GM12875 (cell line): ENCODE data around the gene EXOC6B.

ENCODE experiments used
- H3K4me3 ChIP-seq: one replicate; pipeline ENCODE4 v1.5.1; 2011; ENCODE audit warnings: low read depth, low read length, control low read depth
- TF ChIP-seq, protein P1 (sequence below): IDR thresholded peaks from 2 replicates; pipeline ENCODE4 v1.5.1; 2011; ENCODE audit warnings: low read depth, mild to moderate bottlenecking, control low read depth, inconsistent platforms, low read length, moderate library complexity, borderline replicate concordance; ENCODE audit not compliant: insufficient read depth

The EXOC6B gene

DNA sequence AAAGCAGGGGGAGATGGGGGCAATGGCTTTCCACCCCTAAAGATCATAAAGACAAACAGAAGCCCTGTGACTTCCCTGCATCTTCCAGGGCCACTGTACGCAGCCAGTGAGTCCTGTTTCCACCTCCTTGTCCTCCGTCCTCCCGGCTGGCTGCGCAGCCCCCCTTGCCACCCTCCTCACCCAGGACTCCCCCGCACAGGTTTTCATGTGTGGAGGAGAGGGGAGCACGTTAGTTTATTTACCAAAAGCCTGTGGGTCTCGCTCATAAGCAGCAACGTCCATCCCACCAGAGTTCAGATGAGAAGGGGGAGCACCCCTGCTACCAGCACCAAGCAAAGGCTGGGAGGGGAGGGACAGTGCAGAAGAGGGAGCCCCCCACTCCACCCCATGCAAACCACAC lies 689.9 kb downstream of the EXOC6B start:
- TF ChIP-seq, protein P1, sequence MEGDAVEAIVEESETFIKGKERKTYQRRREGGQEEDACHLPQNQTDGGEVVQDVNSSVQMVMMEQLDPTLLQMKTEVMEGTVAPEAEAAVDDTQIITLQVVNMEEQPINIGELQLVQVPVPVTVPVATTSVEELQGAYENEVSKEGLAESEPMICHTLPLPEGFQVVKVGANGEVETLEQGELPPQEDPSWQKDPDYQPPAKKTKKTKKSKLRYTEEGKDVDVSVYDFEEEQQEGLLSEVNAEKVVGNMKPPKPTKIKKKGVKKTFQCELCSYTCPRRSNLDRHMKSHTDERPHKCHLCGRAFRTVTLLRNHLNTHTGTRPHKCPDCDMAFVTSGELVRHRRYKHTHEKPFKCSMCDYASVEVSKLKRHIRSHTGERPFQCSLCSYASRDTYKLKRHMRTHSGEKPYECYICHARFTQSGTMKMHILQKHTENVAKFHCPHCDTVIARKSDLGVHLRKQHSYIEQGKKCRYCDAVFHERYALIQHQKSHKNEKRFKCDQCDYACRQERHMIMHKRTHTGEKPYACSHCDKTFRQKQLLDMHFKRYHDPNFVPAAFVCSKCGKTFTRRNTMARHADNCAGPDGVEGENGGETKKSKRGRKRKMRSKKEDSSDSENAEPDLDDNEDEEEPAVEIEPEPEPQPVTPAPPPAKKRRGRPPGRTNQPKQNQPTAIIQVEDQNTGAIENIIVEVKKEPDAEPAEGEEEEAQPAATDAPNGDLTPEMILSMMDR = no peak
- H3K4me3 ChIP-seq = no peak overlapping the region

DNA sequence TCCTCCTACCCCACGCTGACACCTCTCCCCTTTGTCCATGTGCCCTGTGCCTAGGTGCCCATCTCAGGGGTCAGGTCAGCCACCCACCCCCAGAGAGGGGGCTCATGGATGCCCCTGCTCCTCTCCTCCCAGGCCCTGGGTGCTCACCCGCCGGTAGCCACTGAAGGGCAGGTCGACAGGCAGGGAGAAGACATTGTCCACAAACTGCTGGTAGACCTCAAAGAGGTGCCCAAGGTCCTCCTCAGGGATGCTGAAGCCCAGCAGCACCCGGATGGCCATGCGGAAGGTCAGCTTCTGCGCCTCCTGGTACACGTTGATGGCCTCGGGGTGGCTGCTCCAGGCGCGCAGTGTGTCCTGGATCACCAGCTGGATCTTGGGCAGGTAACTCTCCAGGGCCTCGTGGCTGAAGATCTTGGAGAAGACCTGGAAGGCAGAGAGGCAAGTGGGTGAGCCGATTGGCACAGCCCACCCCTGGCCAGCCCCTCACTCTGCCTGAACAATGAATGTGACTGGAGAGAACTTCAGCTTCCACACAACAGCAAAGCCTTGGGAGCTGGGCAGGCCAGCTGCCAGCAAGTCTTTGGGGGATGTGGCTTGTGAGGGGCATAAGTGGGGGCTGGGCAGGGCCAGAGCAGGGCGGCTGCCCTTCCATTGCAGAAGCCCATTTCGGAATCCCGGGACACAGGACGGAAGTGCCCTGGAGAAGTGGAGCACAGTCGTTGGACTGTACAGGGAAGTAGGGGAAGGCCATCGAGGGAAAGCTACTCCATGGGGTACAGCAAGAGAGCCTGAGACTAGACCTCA lies 690.6 kb downstream of the EXOC6B start:
- H3K4me3 ChIP-seq = no peak overlapping the region
- TF ChIP-seq, protein P1 = no peak

DNA sequence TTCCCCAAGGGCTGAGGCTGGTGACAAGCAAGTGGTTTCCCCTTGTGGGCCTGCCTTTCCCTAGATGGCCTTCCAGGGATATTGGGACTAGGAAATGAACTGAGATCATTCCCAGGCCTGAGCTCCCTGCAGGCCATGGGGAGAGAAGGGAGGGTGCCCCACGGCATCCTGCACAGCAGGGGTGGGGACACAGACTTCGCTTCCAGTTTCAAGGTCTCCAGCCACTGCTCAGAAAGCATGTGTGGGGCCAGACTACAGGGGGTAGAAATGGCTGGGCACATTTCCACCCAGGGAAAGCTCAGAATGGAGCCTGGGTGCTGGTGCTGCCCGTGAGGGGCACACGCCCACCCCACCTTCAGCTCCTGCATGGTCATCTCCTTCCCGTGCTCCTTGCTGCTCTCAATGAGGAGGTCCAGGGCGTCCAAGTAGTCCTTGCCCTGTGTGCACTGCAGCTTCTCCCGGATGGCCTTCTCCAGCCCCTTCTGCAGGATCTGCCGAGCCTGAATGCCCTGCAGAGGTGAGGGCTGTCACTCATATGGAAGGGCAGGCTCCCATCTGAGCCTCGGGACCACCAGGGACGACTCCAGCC lies 691.3 kb downstream of the EXOC6B start:
- TF ChIP-seq, protein P1 = no peak
- H3K4me3 ChIP-seq = no peak overlapping the region

DNA sequence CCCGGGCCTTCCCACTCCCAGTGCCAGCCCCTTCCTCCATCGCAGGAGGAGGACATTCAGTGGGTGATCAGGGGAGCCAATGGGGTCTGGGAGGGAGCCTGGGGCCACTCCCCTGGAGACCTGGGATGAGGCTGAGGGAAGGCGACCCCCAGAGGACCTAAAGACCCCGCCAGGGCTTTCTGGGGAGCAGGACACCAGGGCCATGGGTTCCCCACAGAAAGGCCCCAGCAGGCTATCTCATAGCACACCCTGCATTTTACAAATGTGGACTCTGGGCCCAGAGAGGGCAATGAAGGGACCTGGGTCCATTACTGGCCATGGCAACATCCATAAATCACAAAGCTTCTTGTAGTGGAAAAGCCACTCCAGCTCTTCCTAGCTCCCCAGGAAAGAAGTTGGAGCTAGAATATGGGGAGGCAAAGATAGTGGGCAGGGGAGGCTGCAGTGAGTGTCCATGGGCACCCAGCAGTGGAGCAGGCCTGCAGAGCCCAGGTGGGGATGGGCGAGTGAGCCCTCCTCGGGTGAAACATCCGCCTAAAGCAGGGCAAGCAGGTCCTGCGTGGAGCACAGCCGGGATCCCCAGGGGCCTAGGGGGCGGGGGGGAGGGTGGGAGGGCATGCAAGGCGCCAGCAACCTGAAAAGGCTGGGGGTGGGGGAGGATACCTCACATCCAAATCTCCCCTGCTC lies 692.0 kb downstream of the EXOC6B start:
- TF ChIP-seq, protein P1 = no peak
- H3K4me3 ChIP-seq = no peak overlapping the region

DNA sequence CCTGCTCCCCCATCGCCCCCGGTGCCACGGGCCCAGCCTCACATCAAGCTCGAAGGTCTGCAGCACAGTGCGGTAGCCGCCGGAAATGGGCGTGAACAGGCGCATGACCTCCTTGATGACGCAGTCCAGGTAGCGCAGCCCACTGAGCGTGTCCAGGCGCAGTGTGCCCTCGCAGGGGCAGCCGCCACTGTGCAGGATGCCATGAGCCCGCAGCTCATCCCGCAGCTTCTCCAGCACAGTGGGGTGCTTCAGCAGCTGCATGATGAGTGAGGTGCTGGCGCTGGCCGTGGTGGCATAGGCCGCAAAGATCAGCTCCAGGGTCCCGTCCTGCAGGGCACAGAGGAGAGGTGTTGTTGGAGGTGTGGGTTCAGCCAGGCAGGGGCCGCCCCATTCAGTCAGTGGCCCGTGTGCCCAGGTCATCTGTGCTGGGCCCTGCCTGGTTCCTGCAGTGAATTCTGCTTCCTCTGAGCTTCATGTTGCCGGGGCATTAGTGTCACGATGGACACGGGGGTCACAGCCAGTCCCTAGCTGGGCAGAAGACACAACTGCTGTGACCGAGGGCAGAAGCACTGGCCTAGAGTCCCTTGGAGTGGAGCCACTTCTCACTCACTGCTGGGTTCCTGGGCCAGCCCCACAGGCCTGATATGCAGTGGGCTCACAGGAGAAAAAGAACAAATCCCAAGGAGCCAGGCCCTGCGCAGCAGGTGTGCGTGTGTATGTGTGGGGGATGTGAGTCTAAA lies 692.7 kb downstream of the EXOC6B start:
- no peak overlapping the region for H3K4me3 ChIP-seq
- TF ChIP-seq, protein P1 = no peak

DNA sequence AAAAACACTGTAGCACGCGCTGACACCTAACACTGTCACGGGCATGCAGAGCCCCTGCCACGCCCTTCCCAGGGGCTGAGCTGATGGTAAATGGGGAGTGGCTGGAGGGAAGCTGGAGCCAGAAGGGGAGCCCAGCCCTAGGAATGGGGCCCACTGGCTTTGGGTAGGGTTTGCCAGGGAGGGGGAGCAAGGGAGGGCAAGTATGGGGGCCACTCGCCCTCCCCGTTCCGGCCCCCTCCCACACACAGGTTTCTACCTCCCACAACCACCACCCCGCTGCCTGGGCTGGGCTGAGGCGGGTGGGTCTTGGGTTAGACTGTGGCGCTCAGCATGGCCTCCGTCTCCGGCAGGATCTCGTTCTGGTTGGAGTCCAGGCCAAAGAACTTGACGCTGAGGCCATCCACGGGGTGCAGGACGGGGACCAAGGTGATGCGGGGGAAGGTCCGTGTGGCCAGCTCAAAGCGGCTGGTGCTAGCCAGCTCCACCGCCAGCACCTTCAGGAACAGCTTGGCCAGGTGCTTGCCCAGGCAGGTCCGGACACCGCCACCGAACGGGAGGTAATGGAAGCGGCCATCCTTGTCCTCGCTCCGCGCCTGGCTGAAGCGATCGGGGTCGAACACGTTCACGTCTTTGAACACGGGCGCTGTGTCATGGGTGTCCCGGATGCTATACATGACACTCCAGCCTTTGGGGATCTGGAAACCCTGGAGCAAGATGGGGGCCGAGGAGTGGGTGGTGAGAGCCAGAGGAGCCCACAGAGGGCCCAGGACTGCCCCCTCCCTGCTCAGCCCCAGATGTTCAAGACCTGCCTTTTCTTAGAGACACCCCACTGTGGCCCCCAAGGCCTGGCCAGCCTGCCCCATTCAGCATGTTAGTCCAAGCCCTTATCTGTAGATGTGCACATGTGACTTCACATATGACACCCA lies 693.7 kb downstream of the EXOC6B start:
- no peak overlapping the region for H3K4me3 ChIP-seq
- TF ChIP-seq, protein P1 = no peak
